ENCODE results near the gene ZNF620. TPM values are rescaled to one million over a fixed set of nuclear protein-coding genes. Genes with fewer than 3 reads are reported as not detected.

ZNF620 gene
- 0.67 and 1.0 TPM in 2 replicates for total RNA-seq

DNA sequence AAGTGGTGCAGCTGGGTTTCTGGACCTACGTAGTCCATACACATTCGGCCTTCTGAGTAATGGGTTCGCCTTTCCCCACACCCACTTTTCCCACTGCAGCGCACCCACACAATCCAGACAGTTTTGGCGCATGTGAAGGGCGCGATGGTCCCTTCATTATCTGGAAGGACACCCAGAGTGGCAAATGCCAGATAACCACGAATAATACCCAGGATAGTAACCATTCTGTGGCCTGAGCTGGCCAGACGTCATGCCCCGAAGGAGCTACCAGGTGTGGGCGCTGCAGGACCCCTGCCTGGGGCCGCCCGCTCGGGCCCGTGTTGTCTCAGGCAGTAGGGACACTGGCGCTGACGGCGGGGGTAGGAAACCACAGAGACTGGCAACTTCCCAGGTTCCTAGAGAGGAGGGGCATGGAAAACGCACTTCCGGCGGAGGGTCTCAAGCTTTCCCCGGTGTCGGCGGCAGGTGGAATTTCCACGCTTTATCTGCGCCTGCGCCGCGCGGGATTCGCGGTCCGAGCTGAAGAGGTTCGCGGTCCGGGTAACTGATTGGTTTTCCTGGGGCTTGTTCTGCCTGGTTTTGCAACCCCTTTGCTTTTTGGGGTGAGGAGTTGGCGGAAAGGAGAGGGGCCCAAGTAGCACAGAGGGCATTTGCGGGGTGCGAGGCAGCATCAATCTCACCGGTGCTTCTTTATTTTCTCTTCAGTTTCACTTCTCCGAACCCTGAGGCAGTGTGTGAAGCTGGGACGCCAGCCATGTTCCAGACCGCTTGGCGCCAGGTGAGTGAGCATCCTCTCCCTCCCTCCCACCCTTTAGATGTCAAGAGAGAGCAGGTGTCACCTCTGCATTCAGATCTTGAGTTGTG is at the start of gene ZNF620:
Gene ZNF620, plus strand, starts transcription at position 441 of the 864 bp plus-strand sequence. Its CDS starts 314 bp downstream, at position 755.

DNA sequence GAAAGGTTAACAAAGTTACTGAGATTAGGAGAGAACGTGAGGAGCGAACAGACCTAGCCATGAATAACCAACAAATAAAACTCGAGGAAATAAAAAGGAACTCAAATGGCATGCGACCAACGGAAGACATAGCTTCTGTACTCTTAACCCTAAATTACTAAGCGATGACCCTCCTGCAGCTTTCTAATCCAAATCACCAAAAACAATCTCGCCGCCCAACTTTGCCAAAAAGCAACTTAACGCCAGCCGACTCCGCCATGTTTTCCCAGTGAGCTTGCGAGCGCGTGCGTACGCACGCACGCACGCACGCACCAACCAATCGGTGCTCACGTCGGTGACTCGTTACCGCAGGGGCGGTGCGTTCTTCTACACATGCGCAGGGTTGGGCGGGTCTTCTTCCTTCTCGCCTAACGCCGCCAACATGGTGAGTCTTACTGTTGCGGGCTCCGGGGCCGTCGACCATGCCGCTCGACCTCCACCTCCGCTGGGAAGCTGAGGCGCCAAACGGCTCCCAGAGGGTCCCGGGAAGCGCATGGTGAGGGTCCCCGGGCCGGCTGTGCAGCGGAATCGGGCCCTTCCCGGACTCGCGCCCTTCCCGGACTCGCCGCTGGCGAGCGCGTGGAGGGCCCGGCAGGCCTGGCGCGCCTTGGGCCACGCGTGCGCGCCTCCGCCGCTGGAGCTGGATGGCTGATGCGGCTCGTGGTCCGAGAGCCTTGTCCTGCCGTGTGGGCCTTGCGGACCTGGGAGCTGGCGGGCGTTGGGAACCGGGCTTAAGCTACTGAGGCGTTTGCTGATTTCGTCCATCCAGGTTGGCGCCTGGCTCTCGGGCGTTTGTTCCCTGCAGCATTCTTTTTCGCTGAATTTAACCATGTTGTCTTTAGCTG is 48.7 kb upstream of the ZNF620 start, which contains the start of gene RPL14:
Gene RPL14, plus strand, starts transcription at position 400 of the 884 bp plus-strand sequence. Its CDS starts 133 bp downstream, at position 533.

DNA sequence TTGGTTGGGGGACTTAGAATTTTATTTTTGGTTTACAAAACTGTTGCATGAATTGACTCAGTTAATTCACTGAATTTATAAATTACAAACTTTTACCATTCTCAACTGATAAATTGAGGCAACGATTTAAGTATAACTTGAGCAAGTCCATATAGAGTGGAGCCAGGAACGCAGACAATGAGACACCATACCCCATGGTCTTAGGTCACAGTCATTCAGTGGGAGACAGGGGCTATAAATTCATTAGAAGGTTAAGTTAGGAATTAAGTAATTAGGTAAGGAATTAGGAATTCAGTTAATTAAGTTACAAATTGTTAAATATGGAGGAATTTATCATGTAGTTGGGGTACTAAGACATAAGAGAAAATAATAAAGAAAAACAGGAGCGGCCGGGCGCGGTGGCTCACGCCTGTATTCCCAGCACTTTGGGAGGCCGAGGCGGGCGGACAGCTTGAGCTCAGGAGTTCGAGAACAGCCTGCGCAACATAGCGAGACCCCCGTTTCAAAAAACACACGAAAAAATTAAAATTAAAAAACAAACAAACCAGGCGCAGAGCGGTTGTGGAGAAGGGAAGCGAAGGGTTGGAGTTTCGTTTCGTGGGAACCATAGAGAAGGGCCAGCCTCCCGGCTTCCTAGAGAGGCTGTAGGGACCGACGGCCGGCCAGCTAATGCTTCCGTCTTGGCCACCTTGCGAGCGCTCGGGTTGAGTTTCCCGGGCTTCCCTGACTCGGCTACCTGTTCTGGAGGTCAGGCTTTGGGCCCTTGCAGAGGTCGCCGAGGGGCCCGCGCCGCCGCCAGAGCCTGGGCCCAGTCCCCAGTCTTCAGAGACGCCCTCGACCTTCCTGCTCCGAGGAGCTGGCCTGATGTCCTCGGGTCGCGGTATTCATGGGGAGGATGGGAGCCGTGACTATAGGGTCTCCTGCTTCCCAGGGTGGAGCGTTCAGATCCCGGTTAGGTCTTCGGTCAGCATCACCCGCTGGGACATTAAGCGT is 29.1 kb upstream of the ZNF620 start, which contains the start of gene ZNF619:
Gene ZNF619, plus strand, starts transcription at position 645 of the 993 bp plus-strand sequence. CDS start 858 bp downstream, outside the sequence.

DNA sequence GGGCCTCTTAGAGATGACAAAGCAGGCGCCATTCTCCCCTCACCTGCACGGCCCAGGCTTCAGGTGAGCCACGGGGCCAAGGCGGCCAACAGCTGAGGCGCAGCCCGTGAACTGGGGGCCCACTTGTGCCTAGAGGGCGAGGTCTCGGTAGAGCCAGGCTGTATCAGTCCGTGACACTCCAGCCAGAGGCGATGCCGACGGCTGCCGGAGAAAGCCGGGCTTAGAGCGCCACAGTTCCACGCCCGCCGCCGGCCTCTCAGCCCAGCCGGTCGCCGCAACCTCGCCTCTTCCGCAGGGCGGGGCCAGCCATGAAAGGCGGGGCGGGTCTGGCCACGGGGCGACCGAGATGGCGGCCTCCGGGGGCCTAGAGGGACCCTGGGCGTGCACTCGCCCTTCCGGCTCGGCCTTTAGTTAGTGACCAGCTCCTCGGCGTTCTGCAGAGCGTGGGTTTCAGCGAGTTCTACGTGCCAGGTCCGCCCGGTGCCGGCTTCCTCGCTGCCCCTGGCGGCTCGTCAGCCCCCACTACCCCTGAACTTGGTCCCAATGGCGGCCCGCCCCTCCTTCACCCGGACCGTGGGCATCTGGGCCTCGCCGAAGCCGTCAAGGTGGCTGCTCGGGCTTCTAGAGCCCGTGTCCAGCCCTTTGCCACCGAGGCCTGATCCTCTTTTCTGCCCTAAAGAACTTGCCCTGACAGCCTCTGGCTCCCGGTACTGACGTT is 18.9 kb downstream of the ZNF620 start, which contains the start of gene ZNF621:
Gene ZNF621, plus strand, starts transcription at position 393 of the 718 bp plus-strand sequence. CDS start 881 bp downstream, outside the sequence.

Other genes with a start within 250 kb of the ZNF620 start
- gene EIF1B, start 196.3 kb upstream of the ZNF620 start, total RNA-seq, result 11.7 and 14.0 TPM in 2 replicates
- gene ENTPD3, start 118.9 kb upstream of the ZNF620 start, total RNA-seq, result under 0.01 TPM in 2 replicates
- gene RPL14, start 48.7 kb upstream of the ZNF620 start, total RNA-seq, result 421 and 451 TPM in 2 replicates
- gene ZNF619, start 28.9 kb upstream of the ZNF620 start, total RNA-seq, result 2.9 and 4.0 TPM in 2 replicates
- gene ZNF621, start 18.9 kb downstream of the ZNF620 start, total RNA-seq, result 6.8 and 12.8 TPM in 2 replicates

Measured in bronchus fibroblast of lung (primary cell).